Right atrium auricular region (tissue), 2 donors: ENCODE data around the gene RCOR2. TPM values are rescaled to one million over a fixed set of nuclear protein-coding genes. Genes with fewer than 3 reads are reported as not detected.

ENCODE experiments used
- DNase-seq: peaks from one replicate; pipeline ENCODE4 v3.0.0-alpha.2; 2019; ENCODE audit warnings: low spot score
- H3K27ac ChIP-seq, 2 donors: fragments of 200-600 bp; sonication (generic); 1 replicate in 1 of 2; 2 replicates in 1 of 2; pipeline ENCODE4 v1.5.1; 2016 to 2019
- H3K27me3 ChIP-seq, 2 donors: fragments of 200-600 bp; sonication (generic); one replicate each; pipeline versions ENCODE4 v1.5.1 to v1.6.0; 2017 to 2019
- H3K36me3 ChIP-seq: fragments of 200-600 bp; sonication (generic); one replicate; pipeline ENCODE4 v1.5.1; 2016
- H3K4me1 ChIP-seq, 2 donors: fragments of 200-600 bp; sonication (generic); one replicate each; pipeline versions ENCODE4 v1.5.1 to v1.6.0; 2017 to 2019
- H3K4me3 ChIP-seq, 2 donors: fragments of 200-600 bp; sonication (generic); 1 replicate in 1 of 2; 2 replicates in 1 of 2; pipeline ENCODE4 v1.5.1; 2017 to 2019; ENCODE audit warnings: mild to moderate bottlenecking in 1 of 2, moderate library complexity in 1 of 2
- H3K9me3 ChIP-seq, 2 donors: fragments of 200-600 bp; sonication (generic); one replicate each; pipeline ENCODE4 v1.5.1; 2019
- total RNA-seq, 2 donors: library from RNA; depleted of rRNA; stranded (reverse); fragments of >200 nt; gene quantifications; one replicate each; pipeline ENCODE4 v1.1.0, GENCODE V29; 2016
- TF ChIP-seq, protein P1 (sequence below), 2 donors: fragments of 200-600 bp; sonication (generic); IDR thresholded peaks; one replicate each; pipeline ENCODE4 v1.5.1; 2019; ENCODE audit warnings: antibody characterized with exemption in 2 of 2

The RCOR2 gene
- total RNA-seq, 2 donors from 2014 or later: 0.90 to 1.7 TPM

DNA sequence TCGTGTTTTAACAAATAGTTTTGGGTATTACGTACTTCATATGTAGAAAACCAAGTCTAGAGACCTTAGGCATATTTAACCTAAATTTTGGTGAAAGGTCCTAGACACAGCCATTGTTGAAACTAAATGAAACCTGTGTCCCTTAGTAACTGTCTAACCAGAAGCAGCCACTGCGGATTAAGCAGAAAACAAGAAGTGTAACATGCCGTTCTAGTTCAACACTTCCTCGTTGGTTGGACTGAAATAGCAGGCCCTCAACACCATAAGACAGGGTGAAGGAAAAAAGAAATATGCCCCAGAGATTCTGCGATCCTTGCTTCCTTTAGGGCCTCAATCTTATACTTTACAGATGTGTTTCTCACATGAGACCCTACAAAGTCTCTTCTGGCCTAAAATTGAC is 23.8 kb upstream of the RCOR2 start:
- H3K4me1 ChIP-seq: peaks cover 0 to 56% of the 10 kb centered on the region in 2 donors
- no peak for DNase-seq
- H3K27me3 ChIP-seq: no peaks in the 10 kb centered on the region
- peak overlapping the region; percentile 69 to 85 for H3K27ac ChIP-seq
- H3K4me3 ChIP-seq: peak overlapping the region in 1 of 2 donors; percentile 79
- H3K9me3 ChIP-seq: no peaks in the 10 kb centered on the region
- TF ChIP-seq, protein P1, sequence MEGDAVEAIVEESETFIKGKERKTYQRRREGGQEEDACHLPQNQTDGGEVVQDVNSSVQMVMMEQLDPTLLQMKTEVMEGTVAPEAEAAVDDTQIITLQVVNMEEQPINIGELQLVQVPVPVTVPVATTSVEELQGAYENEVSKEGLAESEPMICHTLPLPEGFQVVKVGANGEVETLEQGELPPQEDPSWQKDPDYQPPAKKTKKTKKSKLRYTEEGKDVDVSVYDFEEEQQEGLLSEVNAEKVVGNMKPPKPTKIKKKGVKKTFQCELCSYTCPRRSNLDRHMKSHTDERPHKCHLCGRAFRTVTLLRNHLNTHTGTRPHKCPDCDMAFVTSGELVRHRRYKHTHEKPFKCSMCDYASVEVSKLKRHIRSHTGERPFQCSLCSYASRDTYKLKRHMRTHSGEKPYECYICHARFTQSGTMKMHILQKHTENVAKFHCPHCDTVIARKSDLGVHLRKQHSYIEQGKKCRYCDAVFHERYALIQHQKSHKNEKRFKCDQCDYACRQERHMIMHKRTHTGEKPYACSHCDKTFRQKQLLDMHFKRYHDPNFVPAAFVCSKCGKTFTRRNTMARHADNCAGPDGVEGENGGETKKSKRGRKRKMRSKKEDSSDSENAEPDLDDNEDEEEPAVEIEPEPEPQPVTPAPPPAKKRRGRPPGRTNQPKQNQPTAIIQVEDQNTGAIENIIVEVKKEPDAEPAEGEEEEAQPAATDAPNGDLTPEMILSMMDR (IDR thresholded peaks at IDR 0.05): no peak
- no peaks in the 10 kb centered on the region for H3K36me3 ChIP-seq

DNA sequence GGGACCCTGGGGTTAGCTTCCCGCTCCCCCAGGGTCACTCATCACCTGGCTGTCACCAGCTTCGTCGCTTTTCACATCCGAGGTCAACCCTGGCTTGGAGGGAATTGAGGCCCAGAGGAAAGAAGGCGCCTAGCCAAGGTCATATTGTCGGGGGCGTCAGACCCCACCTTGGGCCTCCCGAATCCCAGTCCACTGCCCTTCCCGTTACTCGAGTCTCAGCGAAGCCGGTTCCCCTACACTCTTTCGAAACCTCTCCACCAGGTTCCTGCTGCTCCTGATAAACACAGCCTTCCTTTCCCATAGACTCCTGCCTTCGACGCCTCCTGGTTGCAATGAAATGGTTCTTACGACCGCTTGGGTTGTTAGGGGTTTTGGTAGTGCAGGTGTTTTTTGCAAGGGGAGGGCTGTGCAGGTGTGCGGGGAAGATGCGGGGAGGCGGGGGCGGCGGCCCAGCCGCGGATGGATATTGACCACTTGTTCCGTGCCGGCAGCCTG is 22.5 kb upstream of the RCOR2 start:
- peaks cover 0 to 45% of the 10 kb centered on the region in 2 donors for H3K4me1 ChIP-seq
- no peaks in the 10 kb centered on the region for H3K36me3 ChIP-seq
- H3K4me3 ChIP-seq: peak overlapping the region; percentile 73 to 79
- H3K9me3 ChIP-seq: no peaks in the 10 kb centered on the region
- H3K27ac ChIP-seq: peak overlapping the region; percentile 85 to 88
- DNase-seq: no peak
- TF ChIP-seq, protein P1 (IDR thresholded peaks at IDR 0.05): no peak
- H3K27me3 ChIP-seq: no peaks in the 10 kb centered on the region

DNA sequence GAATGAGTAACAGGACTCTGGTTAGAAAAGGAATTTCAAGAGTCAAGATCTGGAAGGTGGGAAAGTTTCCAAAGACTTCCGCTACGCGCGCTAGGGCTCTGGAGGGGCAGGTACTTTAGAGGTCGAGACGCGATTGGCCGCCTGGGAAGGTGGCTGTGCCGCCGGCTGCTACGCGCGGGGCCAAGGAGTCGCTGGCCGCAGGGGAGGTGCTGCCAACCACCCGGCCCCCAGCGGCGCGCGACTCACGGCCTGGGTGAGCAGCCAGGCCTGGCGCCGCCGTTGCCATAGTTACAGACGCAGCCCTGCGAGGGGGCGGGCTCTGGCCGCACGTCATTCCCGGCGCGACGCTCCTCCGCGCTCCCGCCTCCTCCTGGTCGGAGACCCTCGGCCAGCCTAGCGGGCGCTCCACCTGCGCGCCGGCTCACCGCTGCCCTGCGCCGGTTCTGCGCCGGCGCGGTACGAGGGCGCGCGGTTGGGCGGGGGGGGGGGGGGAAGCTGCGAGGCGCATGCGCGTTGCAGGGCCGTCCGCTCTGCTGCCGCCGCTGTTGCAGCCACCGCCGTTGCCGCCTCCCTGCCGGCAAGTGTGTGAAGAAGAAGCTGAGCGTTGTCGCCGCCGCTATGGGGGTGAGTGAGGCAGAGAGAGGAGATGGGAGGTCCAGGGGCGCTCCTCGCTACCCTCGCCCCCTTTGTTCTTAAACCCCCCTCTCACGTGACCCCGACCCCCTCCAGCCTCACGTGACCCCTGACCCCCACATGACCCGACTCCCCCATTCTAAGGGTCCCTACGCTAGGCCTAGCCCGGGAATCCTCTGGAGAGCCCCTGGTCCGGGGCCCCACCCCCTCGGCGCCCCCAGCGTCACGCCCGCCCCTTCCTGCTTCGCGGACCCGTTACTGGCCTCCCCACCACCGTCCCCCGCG is 21.8 kb upstream of the RCOR2 start, which contains the start of gene NAA40:
TSS of gene NAA40 (plus strand) at position 524 of the 918 bp plus-strand sequence. CDS start at position 619, 95 bp downstream.
- Histone ChIP-seq H3K4me1 (peaks cover 0 to 38% of the 10 kb centered on the region in 2 donors), H3K9me3 (no peaks in the 10 kb centered on the region), H3K36me3 (no peaks in the 10 kb centered on the region), H3K27ac (peak within 1 kb of the TSS; percentile 85 to 88), H3K27me3 (no peaks in the 10 kb centered on the region), H3K4me3 (peak within 1 kb of the TSS; percentile 73 to 79)
- TF ChIP-seq, protein P1 (IDR thresholded peaks at IDR 0.05): peak in 1 of 2 donors; percentile 44
- peak; percentile 86 for DNase-seq

DNA sequence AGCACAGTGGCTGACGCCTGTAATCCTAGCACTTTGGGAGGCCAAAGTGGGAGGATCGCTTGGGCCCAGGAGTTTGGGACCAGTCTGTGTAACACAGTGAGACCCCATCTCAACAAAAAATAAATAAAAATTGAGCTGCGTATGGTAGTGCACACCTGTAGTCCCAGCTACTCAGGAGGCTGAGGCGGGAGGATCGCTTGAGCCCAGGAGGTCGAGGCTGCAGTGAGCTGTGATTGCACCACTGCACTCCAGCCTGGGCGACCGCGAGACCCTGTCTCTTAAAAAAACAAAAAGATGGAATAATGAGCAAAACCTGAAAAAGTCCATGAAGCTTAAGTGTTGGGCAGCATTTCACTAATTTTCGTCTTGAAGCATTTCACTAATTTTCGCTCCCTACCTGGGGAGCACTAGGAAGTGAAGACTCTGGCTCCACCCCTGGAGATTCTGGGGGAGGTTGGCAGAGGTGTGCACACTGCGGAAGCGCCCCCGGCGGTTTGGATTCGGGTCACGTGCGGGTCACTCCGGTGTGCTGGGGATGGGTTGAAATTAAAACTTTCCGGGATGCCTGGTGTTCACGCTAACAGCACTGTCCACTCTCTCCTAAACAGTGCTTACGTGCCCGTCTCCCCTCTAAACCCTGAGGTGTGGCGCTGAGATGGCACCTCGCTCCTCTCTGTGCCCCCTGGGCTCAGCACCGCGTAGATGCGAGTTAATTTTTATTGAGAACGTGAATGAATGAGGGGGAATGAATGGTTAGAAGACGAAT is 20.9 kb upstream of the RCOR2 start:
- Histone ChIP-seq H3K4me1 (peaks cover 0 to 35% of the 10 kb centered on the region in 2 donors), H3K9me3 (no peaks in the 10 kb centered on the region), H3K27me3 (no peaks in the 10 kb centered on the region), H3K27ac (peak overlapping the region; percentile 85 to 88), H3K36me3 (no peaks in the 10 kb centered on the region), H3K4me3 (peak overlapping the region; percentile 73 to 79)
- no peak for DNase-seq
- TF ChIP-seq, protein P1 (IDR thresholded peaks at IDR 0.05): no peak

DNA sequence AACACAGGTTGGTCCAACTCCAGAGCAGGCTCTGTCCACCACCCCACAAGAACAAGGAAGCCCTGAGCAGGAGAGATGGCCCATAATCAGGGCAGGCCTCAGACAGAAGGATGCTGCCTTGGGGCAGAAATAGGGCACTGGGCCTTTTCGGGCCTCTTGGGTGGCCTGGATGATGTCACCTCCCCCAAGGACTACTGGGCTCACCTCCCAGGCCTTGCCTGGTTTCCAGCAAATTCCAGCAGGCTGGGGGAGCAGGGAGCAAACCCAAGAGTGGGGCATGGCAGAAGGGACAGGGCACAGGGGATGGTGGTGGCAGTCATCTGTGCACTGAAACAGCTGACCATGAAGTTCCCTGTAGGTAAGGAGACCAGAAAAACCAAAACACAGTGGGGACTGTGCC is 16.5 kb upstream of the RCOR2 start:
- H3K27ac ChIP-seq: no peak overlapping the region
- TF ChIP-seq, protein P1 (IDR thresholded peaks at IDR 0.05): no peak
- no peaks in the 10 kb centered on the region for H3K36me3 ChIP-seq

More for the DNA sequence above, 16.5 kb upstream of the RCOR2 start:
- no peak overlapping the region for H3K4me3 ChIP-seq
- no peaks in the 10 kb centered on the region for H3K9me3 ChIP-seq
- H3K4me1 ChIP-seq: peaks cover 0 to 7% of the 10 kb centered on the region in 2 donors
- H3K27me3 ChIP-seq: no peaks in the 10 kb centered on the region
- no peak for DNase-seq
